ENCODE results near the gene ARHGAP33. TPM values are rescaled to one million over a fixed set of nuclear protein-coding genes. Genes with fewer than 3 reads are reported as not detected.
"Not testable (repeated sequence)": the region's sequence is repeated elsewhere in the genome, so short reads cannot be mapped to it uniquely, and the experiment has no call there.

The ARHGAP33 gene
- total RNA-seq, 4 donors from 2014 or later, result 4.2 to 16.0 (median 13.0) TPM

DNA sequence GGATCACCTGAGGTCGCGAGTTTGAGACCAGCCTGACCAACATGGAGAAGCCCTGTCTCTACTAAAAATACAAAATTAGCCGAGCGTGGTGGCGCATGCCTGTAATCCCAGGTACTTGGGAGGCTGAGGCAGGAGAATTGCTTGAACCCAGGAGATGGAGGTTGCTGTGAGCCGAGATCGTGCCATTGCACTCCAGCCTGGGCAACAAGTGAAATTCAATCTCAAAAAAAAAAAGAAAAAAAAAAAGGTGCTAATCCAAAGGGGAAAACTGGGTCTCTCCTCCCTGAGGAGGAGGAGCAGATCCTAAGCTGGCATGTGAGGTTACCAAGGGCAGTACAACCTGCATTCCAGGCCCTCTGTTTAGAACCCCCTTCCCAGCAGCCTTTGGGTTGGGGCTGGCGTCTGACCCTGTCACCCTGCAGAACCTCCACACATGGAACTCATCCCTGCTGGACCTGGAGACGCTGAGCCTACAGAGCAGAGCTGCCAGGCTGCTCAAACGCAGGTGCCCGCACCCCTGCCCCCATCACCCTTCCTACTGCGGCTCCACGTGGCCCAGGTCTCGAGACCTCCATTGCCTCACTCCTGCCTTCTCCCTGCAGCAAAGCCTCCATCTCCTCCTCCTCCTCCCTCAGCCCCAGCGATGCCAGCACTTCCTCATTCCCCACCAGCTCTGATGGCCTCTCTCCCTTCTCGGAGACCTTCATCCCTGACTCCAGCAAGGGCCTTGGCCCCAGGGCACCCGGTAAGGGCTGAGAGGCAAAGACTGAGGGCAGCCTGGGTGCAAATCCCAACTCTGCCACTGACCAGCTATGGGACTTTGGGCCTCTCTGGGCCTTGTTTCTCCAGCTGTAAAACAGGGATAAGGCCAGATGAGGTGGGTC lies 10.7 kb upstream of the ARHGAP33 start:
- Histone ChIP-seq H3K4me1 (peaks cover 7 to 8% of the 10 kb centered on the region in 2 donors), H3K27ac (no peak overlapping the region), H3K27me3 (no peaks in the 10 kb centered on the region), H3K4me3 (replicated peaks in 1 of 3) (no peak overlapping the region), H3K36me3 (peaks cover 0 to 12% of the 10 kb centered on the region in 2 donors), H3K9me3 (no peaks in the 10 kb centered on the region)
- intact Hi-C loops (cut with DNase I), result no loop called here
- WGBS, 2 donors, result 95 to 97% methylated on average over 17 of the region's 17 CpGs
- DNase-seq, result no peak
- no peak for TF ChIP-seq POLR2A (IDR thresholded peaks at IDR 0.05)
- TF ChIP-seq, protein P1, sequence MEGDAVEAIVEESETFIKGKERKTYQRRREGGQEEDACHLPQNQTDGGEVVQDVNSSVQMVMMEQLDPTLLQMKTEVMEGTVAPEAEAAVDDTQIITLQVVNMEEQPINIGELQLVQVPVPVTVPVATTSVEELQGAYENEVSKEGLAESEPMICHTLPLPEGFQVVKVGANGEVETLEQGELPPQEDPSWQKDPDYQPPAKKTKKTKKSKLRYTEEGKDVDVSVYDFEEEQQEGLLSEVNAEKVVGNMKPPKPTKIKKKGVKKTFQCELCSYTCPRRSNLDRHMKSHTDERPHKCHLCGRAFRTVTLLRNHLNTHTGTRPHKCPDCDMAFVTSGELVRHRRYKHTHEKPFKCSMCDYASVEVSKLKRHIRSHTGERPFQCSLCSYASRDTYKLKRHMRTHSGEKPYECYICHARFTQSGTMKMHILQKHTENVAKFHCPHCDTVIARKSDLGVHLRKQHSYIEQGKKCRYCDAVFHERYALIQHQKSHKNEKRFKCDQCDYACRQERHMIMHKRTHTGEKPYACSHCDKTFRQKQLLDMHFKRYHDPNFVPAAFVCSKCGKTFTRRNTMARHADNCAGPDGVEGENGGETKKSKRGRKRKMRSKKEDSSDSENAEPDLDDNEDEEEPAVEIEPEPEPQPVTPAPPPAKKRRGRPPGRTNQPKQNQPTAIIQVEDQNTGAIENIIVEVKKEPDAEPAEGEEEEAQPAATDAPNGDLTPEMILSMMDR (IDR thresholded peaks at IDR 0.05), result no peak

DNA sequence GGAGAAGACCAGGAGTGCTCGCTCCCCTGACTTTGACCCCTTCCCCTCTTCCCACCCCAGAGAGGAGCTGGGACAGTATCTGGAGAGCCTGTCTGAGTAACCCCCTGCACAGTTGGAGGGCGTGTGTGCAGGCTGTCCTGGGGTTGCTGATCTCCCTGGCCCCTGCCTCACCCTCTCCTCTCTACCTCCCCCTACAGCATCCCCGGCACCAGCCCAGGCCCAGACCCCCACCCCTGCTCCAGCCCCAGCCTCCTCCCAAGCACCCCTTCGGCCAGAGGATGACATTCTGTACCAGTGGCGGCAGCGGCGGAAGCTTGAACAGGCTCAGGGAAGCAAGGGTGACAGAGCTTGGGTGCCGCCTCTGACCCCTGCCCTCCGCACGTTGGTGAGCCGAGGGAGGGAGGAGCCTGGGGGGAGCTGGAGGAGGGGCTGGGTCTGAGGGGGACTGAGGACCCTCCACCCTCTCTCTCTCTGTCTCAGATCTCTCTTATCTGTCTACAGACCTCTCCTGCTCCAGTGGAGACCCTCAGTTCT lies 8.7 kb upstream of the ARHGAP33 start:
- Histone ChIP-seq H3K27ac (no peak overlapping the region), H3K27me3 (no peaks in the 10 kb centered on the region), H3K4me1 (peaks cover 7 to 8% of the 10 kb centered on the region in 2 donors), H3K36me3 (peaks cover 0 to 12% of the 10 kb centered on the region in 2 donors), H3K4me3 (replicated peaks in 1 of 3) (no peak overlapping the region), H3K9me3 (no peaks in the 10 kb centered on the region)
- 86 to 90% methylated on average over 11 of the region's 11 CpGs for WGBS, 2 donors
- DNase-seq, result no peak
- TF ChIP-seq, protein P1 (IDR thresholded peaks at IDR 0.05), result no peak
- no peak for TF ChIP-seq POLR2A (IDR thresholded peaks at IDR 0.05)
- intact Hi-C loops (cut with DNase I), result no loop called here

DNA sequence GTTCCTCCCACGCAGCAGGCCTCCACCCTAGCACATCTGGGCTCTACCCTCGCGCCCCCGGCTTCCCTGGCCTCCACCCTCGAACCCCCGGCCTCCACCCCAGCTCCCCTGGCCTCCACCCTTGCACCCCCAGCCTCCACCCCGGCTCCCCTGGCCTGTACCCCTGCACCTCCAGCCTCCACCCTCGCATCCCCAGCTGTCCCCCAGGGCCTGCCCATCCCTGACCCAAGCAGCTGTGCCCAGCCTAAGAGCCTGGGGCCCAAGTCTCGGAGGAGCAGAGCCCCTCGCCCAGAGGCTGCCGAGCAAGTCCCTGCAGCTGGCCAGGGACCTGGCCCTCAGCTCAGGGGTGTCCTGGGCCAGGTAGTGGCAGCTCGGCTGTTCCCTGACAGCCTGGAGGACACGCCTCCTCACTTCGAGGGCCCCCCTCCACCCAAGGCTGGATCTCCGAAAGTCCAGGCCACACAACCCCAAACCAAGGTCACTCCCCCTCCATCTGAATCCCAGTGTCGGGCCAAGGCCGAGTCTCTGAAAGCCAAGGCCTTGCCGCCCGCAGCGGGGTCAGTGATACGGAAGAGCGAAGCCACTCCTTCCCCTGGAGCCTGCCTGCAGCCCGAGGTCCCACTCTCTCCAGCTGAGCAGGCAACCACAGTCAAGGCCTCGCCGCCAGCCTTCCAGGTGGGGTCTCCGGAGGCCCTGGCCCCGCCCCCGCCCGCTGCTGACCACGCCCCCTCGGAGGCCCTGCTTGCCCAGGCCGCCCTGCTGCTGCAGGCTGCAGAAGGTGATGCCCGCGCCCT lies 7.9 kb upstream of the ARHGAP33 start:
- DNase-seq, result peak; percentile 87 to 91
- H3K27me3 ChIP-seq, result no peaks in the 10 kb centered on the region
- H3K4me1 ChIP-seq, result peaks cover 7 to 8% of the 10 kb centered on the region in 2 donors
- 70 to 84% methylated on average over 6 to 12 of the region's 34 CpGs for WGBS, 2 donors
- peak in 1 of 2 donors; percentile 38 for TF ChIP-seq POLR2A (IDR thresholded peaks at IDR 0.05)
- TF ChIP-seq, protein P1 (IDR thresholded peaks at IDR 0.05), result no peak
- H3K27ac ChIP-seq, result peak overlapping the region; percentile 1 to 59 (median 50)
- intact Hi-C loops (cut with DNase I), result no loop called here
- H3K36me3 ChIP-seq, result peaks cover 0 to 7% of the 10 kb centered on the region in 2 donors
- H3K4me3 ChIP-seq (replicated peaks in 1 of 3), result no peak overlapping the region
- H3K9me3 ChIP-seq, result no peaks in the 10 kb centered on the region

DNA sequence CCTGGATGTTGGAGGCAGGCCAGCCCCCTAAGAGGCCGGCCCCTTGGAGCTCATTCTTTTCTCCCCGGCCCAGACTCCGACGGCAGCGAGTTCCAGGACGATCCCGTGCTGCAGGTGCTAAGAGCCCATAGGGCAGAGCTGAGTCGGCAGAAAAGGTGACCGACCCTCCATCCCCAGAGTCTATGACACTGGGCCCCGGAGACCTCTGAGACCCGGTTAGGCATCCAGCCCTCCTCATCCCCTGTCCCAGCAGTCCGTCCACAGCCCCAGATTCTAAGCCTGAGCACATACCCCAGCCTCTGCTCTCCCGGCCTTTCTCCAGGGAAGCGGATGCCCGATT lies 7.3 kb upstream of the ARHGAP33 start:
- 57 to 69% methylated on average over 6 to 8 of the region's 15 CpGs for WGBS, 2 donors
- Histone ChIP-seq H3K27ac (peak overlapping the region; percentile 1 to 24 (median 18)), H3K9me3 (no peaks in the 10 kb centered on the region), H3K36me3 (peaks cover 0 to 7% of the 10 kb centered on the region in 2 donors), H3K4me1 (peaks cover 7 to 8% of the 10 kb centered on the region in 2 donors), H3K27me3 (no peaks in the 10 kb centered on the region), H3K4me3 (replicated peaks in 1 of 3) (no peak overlapping the region)
- no peak for DNase-seq
- intact Hi-C loops (cut with DNase I), result no loop called here
- TF ChIP-seq, protein P1 (IDR thresholded peaks at IDR 0.05), result no peak
- TF ChIP-seq POLR2A (IDR thresholded peaks at IDR 0.05), result no peak

DNA sequence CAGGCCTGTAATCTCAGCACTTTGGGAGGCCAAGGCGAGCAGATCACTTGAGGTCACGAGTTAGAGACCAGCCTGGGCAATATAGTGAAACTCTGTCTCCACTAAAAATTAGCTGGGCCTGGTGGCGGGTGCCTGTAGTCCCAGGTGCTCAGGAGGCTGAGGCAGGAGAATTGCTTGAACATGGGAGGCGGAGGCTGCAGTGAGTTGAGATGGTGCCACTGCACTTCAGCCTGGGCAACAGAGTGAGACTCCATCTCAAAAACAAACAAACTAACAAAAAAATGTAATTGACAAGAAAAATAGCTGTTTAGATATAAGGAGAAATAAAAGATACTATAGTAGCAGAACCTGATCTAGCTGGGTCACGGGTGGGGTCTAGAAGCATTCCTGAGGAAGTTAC lies 3.0 kb upstream of the ARHGAP33 start:
- H3K36me3 ChIP-seq; DNase-seq; H3K27me3 ChIP-seq; H3K27ac ChIP-seq; H3K9me3 ChIP-seq; H3K4me3 ChIP-seq (replicated peaks in 1 of 3); intact Hi-C loops (cut with DNase I): not testable (repeated sequence)
- WGBS, 2 donors, result 93 to 95% methylated on average over 5 of the region's 5 CpGs
- peaks cover 13 to 16% of the 10 kb centered on the region in 2 donors for H3K4me1 ChIP-seq

Measured in thyroid gland (tissue), 4 donors.